Mucosa of descending colon (tissue), 3 donors: ENCODE data around the gene VASN. TPM values are rescaled to one million over a fixed set of nuclear protein-coding genes. Genes with fewer than 3 reads are reported as not detected.
A peak's percentile ranks its signal among the peaks of the same experiment; 100 is the strongest.

Experiments
- ATAC-seq: fragments of 200-7000 bp; cut with Tn5 transposase; one replicate; pipeline ENCODE4 v1.9.1; 2020; ENCODE audit warnings: mild to moderate bottlenecking, moderate library complexity
- DNase-seq, 3 donors: peaks; one replicate each; pipeline ENCODE4 v3.0.0-alpha.2; 2020
- H3K36me3 ChIP-seq: fragments of 200-600 bp; one replicate; pipeline ENCODE4 v1.8.0; 2021; ENCODE audit warnings: low read depth, mild to moderate bottlenecking
- H3K4me1 ChIP-seq: fragments of 200-600 bp; one replicate; pipeline ENCODE4 v1.8.0; 2021; ENCODE audit warnings: low read depth, mild to moderate bottlenecking
- H3K4me3 ChIP-seq: fragments of 200-600 bp; one replicate; pipeline ENCODE4 v1.8.0; 2021; ENCODE audit warnings: mild to moderate bottlenecking
- H3K9me3 ChIP-seq: fragments of 200-600 bp; one replicate; pipeline ENCODE4 v1.8.0; 2021; ENCODE audit warnings: mild to moderate bottlenecking
- CTCF ChIP-seq: fragments of 200-600 bp; IDR thresholded peaks from one replicate; pipeline ENCODE4 v1.8.0; 2022; ENCODE audit warnings: antibody characterized with exemption, mild to moderate bottlenecking
- intact Hi-C, 2 donors: fragments of 100-400 bp; cut with DNase I in 1 of 2; cut with micrococcal nuclease in 1 of 2; formaldehyde crosslinking; loops; one replicate each; pipeline versions ENCODE4 v1.11.0 to v1.11.1; 2022; cut with DNase I, micrococcal nuclease
- total RNA-seq, 3 donors: library from RNA; stranded (reverse); fragmentation: NEBNext Ultra II Directional in 2 of 3; extraction: Animal tissue kit (Norgen Biotek cat#: 25700) in 2 of 3; gene quantifications; one replicate each; pipeline versions ENCODE4 v1.2.1 to v1.2.4, GENCODE V29; 2021 to 2023
- donor health status: DM: no; HTN: no; CAD: no; lungs with moderate emphysema.
- donor health status: DM: no; HTN: no; CAD: no.
- donor health status: DM: no; HTN: yes; CAD: no.

VASN gene
- total RNA-seq, 3 donors from 2014 or later: 0.93 to 8.4 (median 5.1) TPM

DNA sequence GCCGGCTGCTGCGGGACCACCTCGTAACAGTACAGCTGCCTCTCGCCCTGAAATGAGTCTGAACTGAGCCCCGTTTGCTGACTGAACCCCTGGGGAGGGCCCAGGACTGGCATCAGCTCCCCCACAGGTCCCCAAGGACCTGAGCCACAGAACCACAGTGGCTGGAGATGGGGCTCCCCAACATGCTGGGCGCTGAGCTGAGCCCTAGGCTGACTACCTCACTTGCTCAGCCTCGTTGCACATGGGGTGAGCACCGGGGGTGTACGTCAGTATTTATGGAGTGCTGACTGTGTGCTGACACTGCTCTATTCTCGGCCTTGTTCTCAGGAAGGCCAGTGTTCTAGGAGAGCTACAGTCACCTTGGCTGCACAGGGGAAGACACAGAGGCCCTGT, 6.6 kb upstream of the VASN start:
- no peak for TF ChIP-seq CTCF
- no peak overlapping the region for H3K4me3 ChIP-seq
- H3K9me3 ChIP-seq: no peaks in the 10 kb centered on the region
- ATAC-seq (peak; percentile 9), DNase-seq (no peak)
- peaks cover 3% of the 10 kb centered on the region for H3K36me3 ChIP-seq
- intact Hi-C loops: no loop called here
- no peaks in the 10 kb centered on the region for H3K4me1 ChIP-seq

- no peak for DNase-seq
- H3K4me3 ChIP-seq: no peak overlapping the region
- no peak for TF ChIP-seq CTCF
- no peaks in the 10 kb centered on the region for H3K4me1 ChIP-seq
- intact Hi-C loops: no loop called here
- no peaks in the 10 kb centered on the region for H3K9me3 ChIP-seq
- no peak for ATAC-seq
- peaks cover 3% of the 10 kb centered on the region for H3K36me3 ChIP-seq
These were observed 6.0 kb upstream of the VASN start for GRCh38 chr16:4365615-4366014.

GRCh38 chr16:4366016-4366415, 5.6 kb upstream of the VASN start:
- no peak for ATAC-seq
- TF ChIP-seq CTCF: no peak
- no peak for DNase-seq
- H3K36me3 ChIP-seq: peaks cover 3% of the 10 kb centered on the region
- no peak overlapping the region for H3K4me3 ChIP-seq
- intact Hi-C loops: no loop called here
- H3K4me1 ChIP-seq: no peaks in the 10 kb centered on the region
- no peaks in the 10 kb centered on the region for H3K9me3 ChIP-seq

GRCh38 chr16:4367393-4367856, 4.2 kb upstream of the VASN start:
- peaks cover under 1% of the 10 kb centered on the region for H3K36me3 ChIP-seq
- H3K9me3 ChIP-seq: no peaks in the 10 kb centered on the region
- intact Hi-C loops: no loop called here

GRCh38 chr16:4369007-4369733, 2.5 kb upstream of the VASN start:
- peaks cover 9% of the 10 kb centered on the region for H3K4me1 ChIP-seq
- ATAC-seq (no peak), DNase-seq (no peak)
- H3K4me3 ChIP-seq: no peak overlapping the region
- TF ChIP-seq CTCF: no peak
- H3K36me3 ChIP-seq: no peaks in the 10 kb centered on the region
- no peaks in the 10 kb centered on the region for H3K9me3 ChIP-seq
- intact Hi-C loops: no loop called here

More at GRCh38 chr16:4367393-4367856, 4.2 kb upstream of the VASN start:
- DNase-seq (no peak), ATAC-seq (no peak)
- TF ChIP-seq CTCF: no peak
- Histone ChIP-seq H3K4me3 (no peak overlapping the region), H3K4me1 (peaks cover 4% of the 10 kb centered on the region)

DNA sequence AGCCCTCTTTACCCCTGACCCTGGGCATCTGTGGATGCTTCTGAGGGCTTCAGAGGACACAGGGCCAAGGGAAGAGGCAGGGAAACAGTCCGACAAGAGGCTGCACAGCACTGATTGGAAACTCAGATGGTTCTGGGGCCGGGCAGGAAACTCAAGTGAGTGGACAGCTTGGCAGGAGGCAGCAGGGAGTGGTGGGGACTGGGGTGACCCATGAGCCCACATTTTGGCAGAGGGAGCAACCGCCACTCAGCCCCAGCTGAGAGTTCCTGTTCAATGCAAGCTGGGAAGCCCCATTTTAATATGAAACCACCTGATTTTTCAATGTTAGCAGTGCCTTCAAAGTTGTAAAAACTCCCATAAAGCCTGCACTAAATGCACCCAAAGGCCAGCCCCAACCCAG, 1.5 kb upstream of the VASN start:
- Histone ChIP-seq H3K36me3 (no peaks in the 10 kb centered on the region), H3K4me1 (peaks cover 9% of the 10 kb centered on the region), H3K9me3 (no peaks in the 10 kb centered on the region), H3K4me3 (no peak overlapping the region)
- no peak for ATAC-seq
- DNase-seq: no peak
- TF ChIP-seq CTCF: no peak
- intact Hi-C loops: no loop called here
